ENCODE results near the gene SASH1.

DNA sequence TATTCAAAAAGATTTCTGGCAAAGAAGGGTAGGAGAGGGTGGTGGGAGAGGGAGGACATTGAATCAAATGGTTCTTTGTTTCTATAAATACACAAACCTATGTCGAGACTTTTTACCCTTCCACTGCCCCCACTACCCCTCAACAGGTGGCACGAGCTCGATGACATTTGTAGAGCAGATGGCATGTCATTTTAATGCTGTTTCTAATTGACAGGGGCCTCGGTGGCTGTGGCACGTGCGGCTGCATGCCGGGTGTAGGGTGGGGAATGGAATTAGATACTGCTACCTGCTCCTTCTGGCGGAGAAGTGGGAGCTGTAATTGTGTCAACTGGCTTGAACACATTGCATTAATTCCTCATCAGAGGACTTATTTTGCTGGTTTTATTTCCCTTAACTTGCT lies 29.1 kb upstream of the SASH1 start:
- TF ChIP-seq, protein P1, sequence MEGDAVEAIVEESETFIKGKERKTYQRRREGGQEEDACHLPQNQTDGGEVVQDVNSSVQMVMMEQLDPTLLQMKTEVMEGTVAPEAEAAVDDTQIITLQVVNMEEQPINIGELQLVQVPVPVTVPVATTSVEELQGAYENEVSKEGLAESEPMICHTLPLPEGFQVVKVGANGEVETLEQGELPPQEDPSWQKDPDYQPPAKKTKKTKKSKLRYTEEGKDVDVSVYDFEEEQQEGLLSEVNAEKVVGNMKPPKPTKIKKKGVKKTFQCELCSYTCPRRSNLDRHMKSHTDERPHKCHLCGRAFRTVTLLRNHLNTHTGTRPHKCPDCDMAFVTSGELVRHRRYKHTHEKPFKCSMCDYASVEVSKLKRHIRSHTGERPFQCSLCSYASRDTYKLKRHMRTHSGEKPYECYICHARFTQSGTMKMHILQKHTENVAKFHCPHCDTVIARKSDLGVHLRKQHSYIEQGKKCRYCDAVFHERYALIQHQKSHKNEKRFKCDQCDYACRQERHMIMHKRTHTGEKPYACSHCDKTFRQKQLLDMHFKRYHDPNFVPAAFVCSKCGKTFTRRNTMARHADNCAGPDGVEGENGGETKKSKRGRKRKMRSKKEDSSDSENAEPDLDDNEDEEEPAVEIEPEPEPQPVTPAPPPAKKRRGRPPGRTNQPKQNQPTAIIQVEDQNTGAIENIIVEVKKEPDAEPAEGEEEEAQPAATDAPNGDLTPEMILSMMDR (IDR thresholded peaks at IDR 0.05): no peak
- no peak for TF ChIP-seq EP300 (IDR thresholded peaks at IDR 0.05)

Measured in tibial nerve (tissue), 4 donors.